T-helper 2 cell treated with Interferon-gamma antibody and Interleukin-4, amounts not matched to agents 100 ng/mL and 5 ng/mL, for 36 hours (primary cell): ENCODE results near the gene WFDC10A. TPM values are rescaled to one million over a fixed set of nuclear protein-coding genes. Genes with fewer than 3 reads are reported as not detected.
"Not testable (repeated sequence)": the region's sequence is repeated elsewhere in the genome, so short reads cannot be mapped to it uniquely, and the experiment has no call there.

Experiments used
- intact Hi-C: fragments of 100-400 bp; cut with micrococcal nuclease; formaldehyde crosslinking; loops from one replicate; pipeline ENCODE4 v1.15.1; 2023
- total RNA-seq: library from RNA; stranded (reverse); gene quantifications from 2 replicates; pipeline ENCODE4 v1.2.3, GENCODE V29; 2022

WFDC10A gene
- total RNA-seq = not detected in 2 replicates

- intact Hi-C loops = no loop called here
These were observed at the start of gene WFDC10A for GRCh38 chr20:45629496-45630100. TSS of gene WFDC10A (plus strand) at chr20:45629739. CDS start at chr20:45629814, 75 bp downstream.

GRCh38 chr20:45581702-45582101 lies 47.8 kb upstream of the WFDC10A start:
- intact Hi-C loops = no loop called here

GRCh38 chr20:45583502-45583901 lies 46.0 kb upstream of the WFDC10A start:
- intact Hi-C loops = no loop called here

- intact Hi-C loops = not testable (repeated sequence)
These were observed 45.2 kb upstream of the WFDC10A start for GRCh38 chr20:45584294-45584693.

- intact Hi-C loops = not testable (repeated sequence)
These were observed 43.6 kb upstream of the WFDC10A start for GRCh38 chr20:45585986-45586385.

- intact Hi-C loops = no loop called here
These were observed 40.7 kb upstream of the WFDC10A start for GRCh38 chr20:45588800-45589199.

GRCh38 chr20:45589725-45590124 lies 39.8 kb upstream of the WFDC10A start:
- intact Hi-C loops = no loop called here

- intact Hi-C loops = no loop called here
These were observed 36.9 kb upstream of the WFDC10A start for GRCh38 chr20:45592574-45593189.

- intact Hi-C loops = no loop called here
These were observed 36.0 kb upstream of the WFDC10A start for GRCh38 chr20:45593498-45593897.

- intact Hi-C loops = no loop called here
These were observed 34.3 kb upstream of the WFDC10A start for GRCh38 chr20:45595235-45595634.

GRCh38 chr20:45607810-45608209 lies 21.7 kb upstream of the WFDC10A start:
- intact Hi-C loops = no loop called here

GRCh38 chr20:45611054-45611453 lies 18.5 kb upstream of the WFDC10A start:
- intact Hi-C loops = no loop called here

GRCh38 chr20:45612314-45612713 lies 17.2 kb upstream of the WFDC10A start:
- intact Hi-C loops = no loop called here

GRCh38 chr20:45617591-45617990 lies 11.9 kb upstream of the WFDC10A start:
- intact Hi-C loops = no loop called here

- intact Hi-C loops = no loop called here
These were observed 7.9 kb upstream of the WFDC10A start for GRCh38 chr20:45621593-45621992.

GRCh38 chr20:45626540-45626939 lies 3.0 kb upstream of the WFDC10A start:
- intact Hi-C loops = no loop called here

GRCh38 chr20:45630371-45630770 lies 832 bp downstream of the WFDC10A start:
- intact Hi-C loops = no loop called here

- intact Hi-C loops = no loop called here
These were observed 1.6 kb downstream of the WFDC10A start, which contains the start of gene WFDC9 for GRCh38 chr20:45631184-45631583. TSS of gene WFDC9 (minus strand) at chr20:45631284. CDS start at chr20:45610181, 21,103 bp downstream.

GRCh38 chr20:45636513-45636912 lies 7.0 kb downstream of the WFDC10A start:
- intact Hi-C loops = no loop called here

- intact Hi-C loops = no loop called here
These were observed 10.1 kb downstream of the WFDC10A start for GRCh38 chr20:45639687-45640086.

- intact Hi-C loops = not testable (repeated sequence)
These were observed 11.5 kb downstream of the WFDC10A start for GRCh38 chr20:45641076-45641475.

- intact Hi-C loops = not testable (repeated sequence)
These were observed 16.3 kb downstream of the WFDC10A start for GRCh38 chr20:45645869-45646268.

- intact Hi-C loops = no loop called here
These were observed 17.3 kb downstream of the WFDC10A start for GRCh38 chr20:45646875-45647274.
